Sigmoid colon (tissue), 3 donors: ENCODE measurements around the gene CTNND2.

Experiments used
- POLR2A ChIP-seq, 2 donors: fragments of 450-650 bp; IDR thresholded peaks; one replicate each; pipeline ENCODE4 v1.6.1; 2016; ENCODE audit warnings: antibody characterized with exemption in 2 of 2, mild to moderate bottlenecking in 2 of 2, moderate library complexity in 2 of 2
- TF ChIP-seq, protein P1 (sequence below), 4 experiments: fragments of 450-650 bp in 3 of 4; fragments of 200-600 bp in 1 of 4; IDR thresholded peaks; one replicate each; pipeline ENCODE4 v1.5.1; 2016 to 2019; ENCODE audit warnings: antibody characterized with exemption in 4 of 4, mild to moderate bottlenecking in 3 of 4, moderate library complexity in 2 of 4

DNA sequence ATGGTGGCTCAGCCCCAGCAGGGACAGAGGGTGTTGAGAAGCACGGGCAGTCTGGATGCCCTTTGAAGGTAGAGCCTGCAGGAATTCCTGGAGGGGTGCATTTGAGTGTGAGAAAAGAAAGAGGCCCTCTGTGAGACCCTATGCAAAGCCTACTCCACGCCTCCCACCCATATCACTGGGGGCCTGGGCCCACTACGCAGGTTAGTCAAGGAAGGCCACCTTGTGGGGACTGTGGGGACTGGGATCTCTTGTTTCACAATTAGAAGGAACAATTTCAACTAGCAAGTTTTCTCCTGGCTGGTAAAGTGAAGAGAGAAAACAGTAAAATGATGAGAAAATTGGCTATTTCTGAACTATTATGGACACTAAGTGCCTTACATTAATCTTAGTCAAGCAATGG is 657.0 kb downstream of the CTNND2 start:
- TF ChIP-seq, protein P1, sequence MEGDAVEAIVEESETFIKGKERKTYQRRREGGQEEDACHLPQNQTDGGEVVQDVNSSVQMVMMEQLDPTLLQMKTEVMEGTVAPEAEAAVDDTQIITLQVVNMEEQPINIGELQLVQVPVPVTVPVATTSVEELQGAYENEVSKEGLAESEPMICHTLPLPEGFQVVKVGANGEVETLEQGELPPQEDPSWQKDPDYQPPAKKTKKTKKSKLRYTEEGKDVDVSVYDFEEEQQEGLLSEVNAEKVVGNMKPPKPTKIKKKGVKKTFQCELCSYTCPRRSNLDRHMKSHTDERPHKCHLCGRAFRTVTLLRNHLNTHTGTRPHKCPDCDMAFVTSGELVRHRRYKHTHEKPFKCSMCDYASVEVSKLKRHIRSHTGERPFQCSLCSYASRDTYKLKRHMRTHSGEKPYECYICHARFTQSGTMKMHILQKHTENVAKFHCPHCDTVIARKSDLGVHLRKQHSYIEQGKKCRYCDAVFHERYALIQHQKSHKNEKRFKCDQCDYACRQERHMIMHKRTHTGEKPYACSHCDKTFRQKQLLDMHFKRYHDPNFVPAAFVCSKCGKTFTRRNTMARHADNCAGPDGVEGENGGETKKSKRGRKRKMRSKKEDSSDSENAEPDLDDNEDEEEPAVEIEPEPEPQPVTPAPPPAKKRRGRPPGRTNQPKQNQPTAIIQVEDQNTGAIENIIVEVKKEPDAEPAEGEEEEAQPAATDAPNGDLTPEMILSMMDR (IDR thresholded peaks at IDR 0.05) = no peak
- TF ChIP-seq POLR2A (IDR thresholded peaks at IDR 0.05) = no peak
